GM12892 (cell line): Measurements from ENCODE around the gene RTP2.

Source experiments
- DNase-seq: peaks from one replicate; pipeline ENCODE4 v3.0.0; 2011; ENCODE audit not compliant: insufficient read length
- FAIRE-seq: peaks from 2 replicates; lab custom pipeline; 2011; peaks lifted over from hg19 to GRCh38; lab: Jason Lieb, UNC
- POLR2A ChIP-seq: IDR thresholded peaks from 2 replicates; pipeline ENCODE4 v1.6.1; 2011; ENCODE audit warnings: low read depth, low read length, control low read depth
- POLR2AphosphoS5 ChIP-seq: IDR thresholded peaks from 2 replicates; pipeline ENCODE4 v1.6.1; 2011; ENCODE audit warnings: low read depth, low read length, control low read depth
- TAF1 ChIP-seq: IDR thresholded peaks from 2 replicates; pipeline ENCODE4 v1.6.1; 2011; ENCODE audit warnings: low read depth, mild to moderate bottlenecking, control low read depth, low read length, borderline replicate concordance

The RTP2 gene

DNA sequence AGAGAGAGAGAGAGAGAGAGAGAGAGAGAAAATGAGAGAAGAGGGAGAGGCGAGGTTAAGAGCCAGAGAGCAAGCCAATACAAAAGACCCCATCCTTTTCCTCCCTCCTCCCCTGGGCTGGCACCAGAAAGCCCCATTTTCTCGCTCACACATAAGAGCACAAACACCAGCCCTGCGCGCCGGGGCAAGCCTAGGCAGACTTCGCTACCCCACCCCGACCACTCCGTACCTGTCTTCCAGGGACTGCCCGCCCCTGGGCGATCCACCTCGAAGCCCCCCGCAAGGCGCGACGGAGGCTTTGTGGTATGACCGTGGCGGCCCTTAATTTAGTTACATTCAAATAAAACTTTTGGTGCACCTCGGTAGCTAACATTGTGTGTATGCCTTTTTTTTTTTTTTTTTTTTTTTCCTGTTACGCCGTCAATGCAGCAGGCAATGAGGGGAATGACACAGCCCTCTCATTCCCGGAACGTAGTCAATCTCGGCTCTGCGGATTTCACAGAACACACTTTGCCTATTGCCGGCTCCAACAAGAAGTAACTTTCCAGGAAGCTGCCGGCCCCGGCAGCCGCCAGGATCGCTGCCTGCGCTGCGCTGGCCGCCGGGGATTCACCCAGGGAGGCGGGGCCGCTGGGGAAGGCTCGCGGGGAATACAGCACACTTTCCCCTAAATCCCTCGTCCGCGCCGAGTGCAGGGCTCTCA is 35.2 kb upstream of the RTP2 start:
- no peak for DNase-seq
- no peak for FAIRE-seq
- TF ChIP-seq POLR2A: no peak
- TF ChIP-seq TAF1: no peak

DNA sequence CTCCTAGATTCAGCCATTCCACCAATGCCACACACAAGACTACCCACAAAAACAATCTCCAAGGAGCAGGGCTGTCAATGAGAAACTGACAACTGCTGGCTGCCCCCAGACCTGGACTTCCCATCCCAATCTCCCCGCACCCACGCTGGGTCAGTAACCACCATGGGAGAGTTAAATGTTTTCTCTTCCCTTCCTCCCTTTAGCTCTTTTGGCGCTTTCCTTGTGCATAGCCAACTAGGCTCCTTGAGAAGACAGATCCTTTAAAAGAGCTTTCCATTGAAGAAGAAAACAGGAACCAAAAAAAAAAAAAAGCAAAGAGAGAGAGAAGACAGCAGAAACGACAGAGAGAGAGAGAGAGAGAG is 34.6 kb upstream of the RTP2 start:
- no peak for TF ChIP-seq TAF1
- no peak for TF ChIP-seq POLR2AphosphoS5
- no peak for TF ChIP-seq POLR2A
- DNase-seq (no peak), FAIRE-seq (no peak)

DNA sequence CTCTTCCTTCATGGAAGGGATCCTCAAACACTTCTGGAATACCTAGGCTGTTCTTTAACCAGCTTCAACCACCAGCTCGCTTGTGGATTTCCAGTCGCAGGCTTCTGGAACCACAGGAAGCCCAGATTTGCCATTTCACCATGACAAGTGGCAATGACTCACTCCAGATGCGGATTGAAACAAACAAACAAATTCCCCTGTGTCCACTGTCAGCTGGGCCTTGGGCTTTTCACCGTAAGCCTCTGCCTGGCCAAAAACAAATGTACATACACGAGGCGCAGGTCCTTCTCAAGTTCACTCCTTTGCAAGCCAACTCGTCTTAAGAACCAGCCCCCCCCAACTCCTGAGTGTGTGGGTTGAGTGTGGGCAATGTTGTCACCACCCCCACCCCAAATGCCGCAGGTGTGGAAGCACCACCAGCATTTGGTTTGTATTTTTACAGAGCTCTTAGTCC is 34.1 kb upstream of the RTP2 start:
- DNase-seq (no peak), FAIRE-seq (no peak)
- TF ChIP-seq TAF1: no peak
- no peak for TF ChIP-seq POLR2AphosphoS5
- no peak for TF ChIP-seq POLR2A

DNA sequence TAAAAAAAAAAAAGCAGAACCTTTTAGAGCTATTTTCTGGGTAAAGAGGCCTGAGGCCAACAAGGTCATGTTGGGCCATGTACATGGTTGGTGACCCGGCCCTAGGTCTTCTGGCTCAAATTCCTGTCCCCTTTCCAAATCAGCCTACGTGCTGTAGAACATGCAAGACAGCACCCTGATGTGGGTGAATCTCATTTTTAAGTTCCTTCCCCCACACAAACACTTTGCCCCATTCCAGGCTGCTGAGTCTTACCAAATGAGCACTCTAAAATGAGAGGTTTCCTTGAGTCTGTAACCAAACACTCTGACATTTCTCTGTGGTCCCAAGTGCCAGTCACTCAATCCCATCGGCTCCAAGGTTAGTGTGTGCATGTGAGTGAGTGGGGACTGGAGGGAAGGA is 33.5 kb upstream of the RTP2 start:
- TF ChIP-seq POLR2A: no peak
- TF ChIP-seq TAF1: no peak
- TF ChIP-seq POLR2AphosphoS5: no peak
- FAIRE-seq: no peak
- no peak for DNase-seq

DNA sequence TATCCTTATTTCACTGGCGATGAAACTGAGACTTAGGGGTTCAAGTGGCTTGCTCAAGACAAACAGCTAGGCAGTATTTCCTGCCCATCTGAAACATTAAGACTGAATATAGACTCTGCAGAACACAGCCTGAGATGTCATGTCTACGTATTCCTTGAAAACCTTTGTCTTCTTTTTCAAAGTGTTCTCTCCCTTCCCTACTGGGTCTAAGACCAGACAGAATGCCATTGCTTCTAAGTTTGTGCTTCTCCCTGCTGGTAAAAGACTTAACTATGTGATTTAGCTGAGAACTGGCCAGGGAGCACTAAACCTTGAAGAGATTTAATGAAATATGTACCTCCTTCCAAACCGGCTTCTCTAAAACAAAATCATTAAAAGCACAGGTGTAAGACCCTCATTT is 33.0 kb upstream of the RTP2 start:
- FAIRE-seq (no peak), DNase-seq (no peak)
- TF ChIP-seq POLR2AphosphoS5 (no peak), TAF1 (no peak), POLR2A (no peak)

DNA sequence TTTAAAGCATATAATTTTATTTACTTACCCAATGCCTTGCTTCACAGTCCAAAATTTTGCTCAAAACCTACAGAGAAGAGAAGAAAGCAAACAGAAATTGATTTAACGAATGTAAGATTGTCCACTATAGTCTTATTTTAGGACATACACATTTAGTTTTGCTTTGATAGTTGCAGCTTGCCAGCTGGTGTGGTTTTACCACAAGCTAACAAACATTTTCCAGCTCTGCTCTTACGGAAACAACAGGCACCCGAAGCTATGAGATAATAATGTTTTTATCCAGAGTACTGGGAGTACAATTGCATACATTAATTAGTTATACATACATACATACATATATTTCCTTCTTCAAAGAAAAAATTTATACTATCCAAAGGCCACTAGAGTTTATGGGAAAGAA is 32.5 kb upstream of the RTP2 start:
- FAIRE-seq (no peak), DNase-seq (no peak)
- TF ChIP-seq TAF1 (no peak), POLR2A (no peak), POLR2AphosphoS5 (no peak)

DNA sequence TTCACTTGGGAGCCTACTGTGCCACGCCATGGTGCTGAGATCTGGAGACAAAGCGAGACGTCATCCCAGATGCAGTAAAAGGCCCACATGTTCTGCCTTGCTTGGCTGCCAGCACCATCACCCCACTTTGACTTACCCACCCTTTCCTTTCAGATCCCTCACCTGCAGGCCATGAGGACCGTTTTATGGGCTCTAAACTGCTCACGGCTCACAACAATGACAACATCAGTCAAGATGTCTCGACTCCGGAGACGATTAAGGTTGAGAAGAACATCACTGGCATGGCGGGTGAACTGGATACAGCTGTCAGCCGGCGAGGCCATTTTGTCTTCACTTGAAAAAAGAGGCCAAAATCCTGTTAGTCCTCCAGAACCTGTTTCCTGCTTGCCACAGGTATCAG is 31.0 kb upstream of the RTP2 start:
- TF ChIP-seq POLR2AphosphoS5 (no peak), TAF1 (no peak), POLR2A (no peak)
- FAIRE-seq (no peak), DNase-seq (no peak)

DNA sequence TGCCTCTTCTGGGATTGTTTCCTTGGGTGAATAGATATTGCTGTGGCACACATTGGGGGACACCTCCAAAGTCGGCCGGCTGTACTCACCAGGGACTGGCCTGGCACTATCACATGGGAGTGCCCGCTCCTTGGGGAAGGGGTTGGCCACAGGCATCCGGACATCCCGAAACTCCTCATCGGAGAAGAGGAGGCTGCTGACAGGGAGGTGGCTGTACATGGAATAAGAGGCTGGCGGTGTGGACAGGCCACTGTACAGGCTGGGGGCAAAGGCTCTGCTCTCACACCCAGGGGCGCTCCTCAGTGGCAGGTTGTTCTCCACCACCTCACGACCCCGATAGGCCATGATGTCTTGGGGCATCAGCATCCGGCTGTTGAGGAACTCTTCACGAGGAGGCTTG is 27.2 kb upstream of the RTP2 start:
- TF ChIP-seq POLR2A (no peak), POLR2AphosphoS5 (no peak), TAF1 (no peak)
- FAIRE-seq (no peak), DNase-seq (no peak)

DNA sequence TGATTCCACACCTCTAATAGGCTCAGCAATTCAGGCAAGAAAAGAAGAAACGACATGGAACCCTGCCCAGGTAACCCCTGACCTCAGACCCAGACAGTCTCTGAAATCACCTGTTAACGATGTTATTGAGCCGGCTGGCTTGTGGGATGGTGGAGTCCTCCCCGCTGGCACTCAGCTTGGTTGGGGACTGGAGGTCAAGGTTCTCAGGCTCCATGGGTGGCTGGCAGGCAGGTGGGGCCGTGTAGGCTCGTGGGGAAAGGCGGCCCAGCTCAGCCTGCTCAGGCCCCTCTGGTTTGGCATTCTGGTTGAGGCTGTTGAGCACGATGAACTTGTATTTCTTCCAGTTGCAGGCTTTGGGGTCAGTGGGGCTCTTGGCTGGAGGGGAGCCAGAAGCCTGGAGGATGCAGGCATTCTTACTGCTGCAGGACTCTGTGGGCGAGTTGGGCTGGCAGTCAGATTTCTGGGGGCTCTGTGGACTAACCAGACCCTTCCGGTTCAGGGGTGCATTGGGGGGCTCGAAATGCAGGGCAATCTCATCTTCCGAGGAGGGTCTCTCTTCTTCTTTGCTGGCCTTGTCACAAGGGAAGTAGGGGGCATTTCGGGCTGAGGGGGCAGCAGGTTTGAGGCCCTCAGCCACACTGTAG is 26.7 kb upstream of the RTP2 start:
- no peak for DNase-seq
- TF ChIP-seq POLR2AphosphoS5 (no peak), POLR2A (no peak), TAF1 (no peak)
- FAIRE-seq: no peak

DNA sequence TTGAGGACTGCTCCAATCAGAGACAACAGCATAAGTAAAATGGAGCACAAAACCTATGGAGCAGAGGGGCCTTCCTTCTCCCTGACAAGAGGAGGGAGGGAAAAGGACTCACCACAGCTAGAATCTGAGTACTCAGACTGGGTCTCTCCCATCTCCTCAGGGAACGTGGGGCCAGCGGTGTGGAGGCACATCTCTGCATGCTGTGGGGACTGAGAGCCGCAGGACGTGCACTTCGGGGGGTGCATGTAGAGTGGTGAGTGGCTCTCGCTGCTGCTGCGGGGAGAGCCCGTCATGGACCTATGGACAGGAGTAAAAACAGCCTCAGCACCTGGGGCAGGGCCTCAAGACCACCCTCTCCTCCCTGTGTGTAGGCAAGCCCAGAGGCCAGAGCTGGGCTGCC is 25.9 kb upstream of the RTP2 start:
- FAIRE-seq: no peak
- TF ChIP-seq POLR2AphosphoS5 (no peak), POLR2A (no peak), TAF1 (no peak)
- no peak for DNase-seq

DNA sequence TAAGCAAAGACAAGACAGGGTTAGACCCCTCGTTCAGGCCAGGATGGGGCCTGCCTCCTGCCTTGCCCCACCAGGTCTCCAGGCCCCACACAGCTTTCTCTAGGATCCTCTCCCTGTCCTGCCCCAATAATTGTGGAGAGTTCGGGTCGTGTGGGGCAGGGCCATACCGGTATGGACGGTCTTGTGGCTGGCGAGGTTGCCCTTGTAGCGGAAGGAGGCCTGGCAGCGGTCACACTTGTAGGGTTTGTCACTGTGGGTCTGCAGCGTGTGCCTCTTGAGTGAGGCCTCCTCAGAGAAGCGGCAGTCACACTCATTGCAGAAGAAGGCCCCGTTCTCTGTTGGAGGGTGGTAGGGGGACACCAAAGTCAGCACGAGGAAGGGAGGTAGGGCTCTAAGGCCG is 24.2 kb upstream of the RTP2 start:
- DNase-seq (no peak), FAIRE-seq (no peak)
- TF ChIP-seq POLR2A (no peak), TAF1 (no peak), POLR2AphosphoS5 (no peak)

DNA sequence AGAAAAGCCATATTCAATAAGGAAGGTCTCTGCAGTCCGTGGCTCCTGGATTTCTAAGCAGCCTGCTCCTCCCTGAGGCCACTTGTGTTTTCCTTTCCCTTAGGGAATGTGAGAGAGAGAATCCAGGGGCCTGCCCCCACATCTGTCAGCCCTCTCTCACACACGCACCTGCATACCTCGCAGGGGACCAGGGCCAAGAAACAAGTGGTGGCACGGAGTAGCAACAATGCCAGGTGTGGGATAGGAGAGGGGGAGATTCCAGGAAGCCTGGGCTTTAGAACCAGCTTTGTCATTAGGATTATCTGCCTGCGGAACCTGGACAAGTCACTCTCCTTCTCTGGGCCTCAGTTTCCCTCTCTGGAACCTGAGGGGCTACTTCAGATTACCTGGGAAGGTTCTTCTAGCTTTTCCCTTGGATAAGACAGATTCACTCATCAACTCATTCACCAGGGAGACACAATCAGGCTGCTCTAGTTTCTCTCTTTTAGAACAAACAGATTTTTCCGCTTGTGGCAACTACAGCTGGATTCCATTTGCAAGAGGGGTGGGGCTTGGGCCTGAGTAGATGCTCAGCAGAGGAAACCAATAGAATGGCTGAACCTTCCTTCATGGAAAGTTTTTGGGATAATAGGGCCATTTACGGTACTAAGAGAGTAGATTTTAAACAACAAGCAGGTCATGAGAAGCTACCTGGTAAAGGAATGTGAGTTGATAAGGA is 23.5 kb upstream of the RTP2 start:
- DNase-seq (no peak), FAIRE-seq (no peak)
- no peak for TF ChIP-seq POLR2A
- TF ChIP-seq TAF1: no peak
- TF ChIP-seq POLR2AphosphoS5: no peak

DNA sequence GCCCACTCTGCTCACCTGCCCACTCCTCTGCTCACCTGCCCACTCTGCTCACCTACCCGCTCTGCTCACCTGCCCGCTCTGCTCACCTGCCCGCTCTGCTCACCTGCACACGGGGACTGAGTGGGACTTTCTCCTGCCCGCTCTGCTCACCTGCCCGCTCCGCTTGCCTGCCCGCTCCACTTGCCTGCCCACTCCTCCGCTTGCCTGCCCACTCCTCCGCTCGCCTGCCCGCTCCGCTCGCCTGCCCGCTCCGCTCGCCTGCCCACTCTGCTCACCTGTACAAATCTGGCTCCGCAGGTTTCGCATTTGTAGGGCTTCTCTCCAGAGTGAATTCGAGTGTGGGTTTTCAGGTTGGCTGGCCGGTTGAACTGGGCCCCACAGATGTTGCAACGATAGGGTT is 22.9 kb upstream of the RTP2 start:
- DNase-seq (no peak), FAIRE-seq (no peak)
- TF ChIP-seq TAF1 (no peak), POLR2AphosphoS5 (no peak), POLR2A (no peak)

DNA sequence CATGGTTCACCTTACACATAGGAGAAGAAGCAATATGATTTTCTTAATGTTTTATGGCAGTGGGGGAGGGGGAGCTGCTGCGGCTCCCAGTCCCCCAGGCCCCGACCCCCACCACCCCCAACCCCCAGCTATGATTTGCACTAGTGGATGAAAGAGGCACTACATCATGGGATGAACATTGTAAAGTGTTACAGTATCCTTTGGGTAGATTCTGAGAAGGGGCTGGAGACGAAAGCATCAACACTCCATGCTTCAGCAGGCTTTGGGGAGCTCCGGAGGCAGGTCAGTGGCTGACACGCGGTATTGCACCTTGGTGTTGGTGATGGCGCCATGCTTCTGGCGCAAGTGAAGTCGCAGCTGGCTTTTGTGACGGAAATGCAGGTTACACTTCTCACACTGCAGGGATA is 19.9 kb upstream of the RTP2 start:
- TF ChIP-seq TAF1: no peak
- TF ChIP-seq POLR2AphosphoS5: no peak
- TF ChIP-seq POLR2A: no peak
- no peak for DNase-seq
- FAIRE-seq: no peak
